MM.1S (cell line): Measurements from ENCODE around the gene IL1F10.

ENCODE experiments used
- DNase-seq: peaks from one replicate; pipeline ENCODE4 v3.0.0-alpha.2; 2015
- H2AFZ ChIP-seq: fragments of 300-600 bp; sonication (generic); 2 replicates; pipeline ENCODE4 v1.6.0; 2016; ENCODE audit warnings: antibody characterized with exemption, low read length
- H3F3A ChIP-seq: fragments of 300-600 bp; sonication (generic); 2 replicates; pipeline ENCODE4 v1.6.1; 2016; ENCODE audit warnings: mild to moderate bottlenecking, antibody characterized with exemption, low read length, moderate library complexity, mixed read lengths; ENCODE audit not compliant: insufficient read depth
- H3K27ac ChIP-seq: fragments of 300-600 bp; sonication (generic); 2 replicates; pipeline ENCODE4 v1.5.1; 2016; ENCODE audit warnings: mild to moderate bottlenecking, low read length
- H3K27me3 ChIP-seq: fragments of 300-600 bp; sonication (generic); replicated peaks from 2 replicates; pipeline ENCODE4 v1.6.0; 2016; ENCODE audit warnings: low read length; ENCODE audit not compliant: insufficient read depth
- H3K36me3 ChIP-seq: fragments of 300-600 bp; sonication (generic); replicated peaks from 2 replicates; pipeline ENCODE4 v1.6.1; 2016; ENCODE audit warnings: mild to moderate bottlenecking, low read length, mixed read lengths; ENCODE audit not compliant: insufficient read depth
- H3K4me1 ChIP-seq: fragments of 300-600 bp; sonication (generic); 2 replicates; pipeline ENCODE4 v1.6.1; 2016; ENCODE audit warnings: low read length, mixed read lengths
- H3K4me2 ChIP-seq: fragments of 300-600 bp; sonication (generic); 2 replicates; pipeline ENCODE4 v1.6.0; 2016; ENCODE audit warnings: low read depth, low read length
- H3K4me3 ChIP-seq: fragments of 300-600 bp; sonication (generic); 2 replicates; pipeline ENCODE4 v1.5.1; 2016; ENCODE audit warnings: low read length, mixed read lengths
- H3K79me2 ChIP-seq: fragments of 300-600 bp; sonication (generic); 2 replicates; pipeline ENCODE4 v1.6.1; 2016; ENCODE audit warnings: mixed run types, low read length, mixed read lengths
- H3K9ac ChIP-seq: fragments of 300-600 bp; sonication (generic); 2 replicates; pipeline ENCODE4 v1.6.1; 2016; ENCODE audit warnings: low read length, mixed read lengths
- H3K9me2 ChIP-seq: fragments of 300-600 bp; sonication (generic); replicated peaks from 2 replicates; pipeline ENCODE4 v1.6.1; 2016; ENCODE audit warnings: mild to moderate bottlenecking, low read length, mixed read lengths; ENCODE audit not compliant: insufficient read depth
- H3K9me3 ChIP-seq: fragments of 300-600 bp; sonication (generic); replicated peaks from 2 replicates; pipeline ENCODE4 v1.6.1; 2016; ENCODE audit warnings: mild to moderate bottlenecking, low read length, mixed read lengths; ENCODE audit not compliant: insufficient read depth
- H4K20me1 ChIP-seq: fragments of 300-600 bp; sonication (generic); 2 replicates; pipeline ENCODE4 v1.6.1; 2016; ENCODE audit warnings: mild to moderate bottlenecking, low read length, moderate library complexity, mixed read lengths; ENCODE audit not compliant: insufficient read depth
- CTCF ChIP-seq: fragments of 300-600 bp; sonication (generic); IDR thresholded peaks from 2 replicates; pipeline ENCODE4 v1.5.1; 2016; ENCODE audit warnings: antibody characterized with exemption, low read length, mixed read lengths
- EZH2 ChIP-seq: fragments of 300-600 bp; sonication (generic); optimal IDR thresholded peaks from 2 replicates; pipeline ENCODE3; 2017; ENCODE audit warnings: low read depth, mild to moderate bottlenecking, antibody characterized with exemption, low read length, mixed read lengths
- EZH2phosphoT487 ChIP-seq: fragments of 300-600 bp; sonication (generic); IDR thresholded peaks from 2 replicates; pipeline ENCODE4 v1.6.1; 2018; ENCODE audit warnings: antibody characterized with exemption, low read length

Gene IL1F10

GRCh38 chr2:113050921-113051895 is 16.6 kb upstream of the IL1F10 start:
- TF ChIP-seq EZH2phosphoT487 (no peak), EZH2 (no peak), CTCF (no peak; the same call in 1 of the 2 replicates)
- H3K79me2 ChIP-seq = no peaks in the 10 kb centered on the region
- no peaks in the 10 kb centered on the region for H4K20me1 ChIP-seq
- H3K9me2 ChIP-seq = no peaks in the 10 kb centered on the region
- H3K4me3 ChIP-seq = no peak overlapping the region
- no peak overlapping the region for H3K9ac ChIP-seq
- H2AFZ ChIP-seq = no peak overlapping the region
- no peak overlapping the region for H3K4me2 ChIP-seq
- H3K36me3 ChIP-seq = no peaks in the 10 kb centered on the region
- H3K27me3 ChIP-seq = no peaks in the 10 kb centered on the region
- H3K4me1 ChIP-seq = peaks cover 12% of the 10 kb centered on the region
- peaks cover 10% of the 10 kb centered on the region for H3F3A ChIP-seq
- DNase-seq = no peak
- H3K27ac ChIP-seq = no peak overlapping the region
- no peaks in the 10 kb centered on the region; the same call in 1 of the 2 replicates for H3K9me3 ChIP-seq

DNA sequence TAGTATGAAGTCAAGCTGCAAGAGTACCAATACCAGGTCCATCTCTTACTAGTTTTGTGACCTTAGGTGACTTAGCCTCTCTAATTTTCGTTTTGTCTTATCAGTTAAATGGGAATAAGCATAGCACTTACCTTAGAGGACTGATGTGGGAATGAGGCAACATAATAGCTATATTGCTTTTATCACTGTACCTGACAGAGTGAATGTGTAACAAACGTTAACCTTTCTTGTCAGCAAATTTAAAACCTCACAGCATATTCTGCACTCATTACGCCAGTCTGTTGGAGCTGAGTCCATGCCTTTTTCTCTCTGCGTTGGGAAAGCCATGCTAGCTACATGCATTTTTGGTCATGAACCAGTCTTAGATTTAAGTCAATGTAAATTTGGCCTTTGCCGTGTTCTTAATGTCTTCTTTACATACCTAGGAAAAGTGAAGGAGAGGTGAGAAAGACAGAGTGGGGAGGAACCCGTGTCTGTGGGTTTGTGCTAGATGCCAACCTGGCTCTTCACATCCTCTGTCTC is 15.3 kb upstream of the IL1F10 start, which contains the start of gene IL36B:
Gene IL36B (minus strand): TSS at position 472 of the 522 bp plus-strand sequence.
- Histone ChIP-seq H3K4me2 (peak within 1 kb of the TSS; percentile 31), H3K36me3 (no peaks in the 10 kb centered on the region), H3K4me1 (peaks cover 12% of the 10 kb centered on the region), H3K27ac (peak within 1 kb of the TSS; percentile 52; the same call in 1 of the 2 replicates), H3K9me3 (no peaks in the 10 kb centered on the region; the same call in 1 of the 2 replicates), H3K27me3 (no peaks in the 10 kb centered on the region), H3K9me2 (no peaks in the 10 kb centered on the region), H3K79me2 (no peaks in the 10 kb centered on the region), H3K9ac (no peak within 1 kb of the TSS), H3F3A (peaks cover 10% of the 10 kb centered on the region), H3K4me3 (no peak within 1 kb of the TSS), H4K20me1 (no peaks in the 10 kb centered on the region), H2AFZ (0 out of 2 replicates have a peak within 1 kb of the TSS, but pooled peaks have one; percentile 4)
- TF ChIP-seq CTCF (no peak), EZH2phosphoT487 (no peak), EZH2 (no peak)
- no peak for DNase-seq

DNA sequence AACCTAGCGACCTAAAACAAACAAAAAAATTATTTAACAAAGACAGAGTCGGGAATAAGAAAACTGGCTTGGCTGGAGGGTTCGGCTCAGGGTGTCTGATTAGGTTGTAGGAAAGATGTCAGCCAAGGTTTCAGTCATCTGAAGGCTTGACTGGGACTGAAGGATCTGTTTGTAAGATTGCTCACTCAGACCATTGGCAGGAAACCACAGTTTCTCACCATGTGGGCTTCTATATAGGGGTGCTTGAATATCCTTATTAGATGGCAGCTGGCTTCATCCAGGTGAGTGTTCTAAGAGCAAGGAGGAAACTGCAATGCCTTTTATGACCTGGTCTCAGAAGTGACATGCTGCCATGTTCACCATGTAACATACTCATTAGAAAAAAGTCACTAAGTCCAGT is 14.1 kb upstream of the IL1F10 start:
- peaks cover 12% of the 10 kb centered on the region for H3K4me1 ChIP-seq
- peaks cover 10% of the 10 kb centered on the region for H3F3A ChIP-seq
- H3K4me3 ChIP-seq = no peak overlapping the region
- H3K9me3 ChIP-seq = no peaks in the 10 kb centered on the region; the same call in 1 of the 2 replicates
- no peaks in the 10 kb centered on the region for H3K79me2 ChIP-seq
- H3K9ac ChIP-seq = no peak overlapping the region
- no peaks in the 10 kb centered on the region for H3K27me3 ChIP-seq
- H4K20me1 ChIP-seq = no peaks in the 10 kb centered on the region
- no peaks in the 10 kb centered on the region for H3K9me2 ChIP-seq
- TF ChIP-seq EZH2 (no peak), CTCF (no peak)
- peak overlapping the region; percentile 31 for H3K4me2 ChIP-seq
- peak; percentile 86 for DNase-seq
- peak overlapping the region; percentile 52 for H3K27ac ChIP-seq
- H3K36me3 ChIP-seq = no peaks in the 10 kb centered on the region
- H2AFZ ChIP-seq = 0 out of 2 replicates have a peak overlapping the region, but pooled peaks have one; percentile 4
